C4-2B (cell line): Measurements from ENCODE around the gene KHDC4.

Source experiments
- CTCF ChIP-seq: fragments of 450-650 bp; conservative IDR thresholded peaks from 2 replicates; pipeline ENCODE4 v1.5.1; 2017; ENCODE audit warnings: mild to moderate bottlenecking
- ZFX ChIP-seq: fragments of 450-650 bp; IDR thresholded peaks from 2 replicates; pipeline ENCODE4 v1.6.1; 2017

GRCh38 chr1:155889566-155889965, 44.6 kb downstream of the KHDC4 start:
- no peak for TF ChIP-seq CTCF
- no peak for TF ChIP-seq ZFX
